Measurements from ENCODE around the gene NRARP. TPM values are rescaled to one million over a fixed set of nuclear protein-coding genes. Genes with fewer than 3 reads are reported as not detected.
A peak's percentile ranks its signal among the peaks of the same experiment; 100 is the strongest.

The NRARP gene
- total RNA-seq, 1 donor from 2014 or later = 20.7 TPM

DNA sequence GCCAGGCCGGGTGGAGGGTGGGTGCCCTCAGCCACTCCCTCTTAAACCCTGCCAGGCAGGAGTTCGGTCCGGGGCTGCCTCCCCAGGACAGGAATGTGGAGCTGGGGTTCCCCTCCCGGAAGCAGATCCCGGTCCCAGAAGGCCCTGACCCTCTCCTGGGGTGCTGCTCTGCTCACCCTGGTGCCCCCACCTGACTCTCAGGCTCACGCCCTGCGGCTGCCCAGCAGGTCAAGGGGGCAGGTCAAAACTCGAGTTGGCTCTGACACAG, 3.7 kb upstream of the NRARP start:
- Histone ChIP-seq H3K4me3 (no peak overlapping the region), H3K4me1 (peaks cover 51% of the 10 kb centered on the region), H3K9ac (no peak overlapping the region), H3K27me3 (peaks cover 16% of the 10 kb centered on the region), H4K20me1 (ENCODE audit: low read depth) (peaks cover 15% of the 10 kb centered on the region), H3F3A (ENCODE audit: low read depth) (peaks cover 32% of the 10 kb centered on the region), H2AFZ (replicated peaks) (no peak overlapping the region), H3K79me2 (ENCODE audit: low read depth) (peaks cover 6% of the 10 kb centered on the region), H3K36me3 (no peaks in the 10 kb centered on the region), H3K9me3 (ENCODE audit: low read depth) (no peaks in the 10 kb centered on the region), H3K4me2 (no peak overlapping the region), H3K27ac (no peak overlapping the region)
- DNase-seq (ENCODE audit: low spot score) = no peak
- H3K36me3 Mint-ChIP-seq = peaks cover 1% of the 10 kb centered on the region
- no peak overlapping the region for H3K27ac Mint-ChIP-seq
- no peak overlapping the region for H3K4me3 Mint-ChIP-seq
- H3K4me1 Mint-ChIP-seq = peaks cover 38% of the 10 kb centered on the region
- TF ChIP-seq EZH2 (IDR thresholded peaks at IDR 0.05) (no peak), EZH2phosphoT487 (IDR thresholded peaks at IDR 0.05) (no peak), CTCF (IDR thresholded peaks at IDR 0.05) (no peak)
- H3K9me3 Mint-ChIP-seq = no peaks in the 10 kb centered on the region
- peaks cover 3% of the 10 kb centered on the region for H3K27me3 Mint-ChIP-seq (ENCODE audit: insufficient read depth, low read depth)

DNA sequence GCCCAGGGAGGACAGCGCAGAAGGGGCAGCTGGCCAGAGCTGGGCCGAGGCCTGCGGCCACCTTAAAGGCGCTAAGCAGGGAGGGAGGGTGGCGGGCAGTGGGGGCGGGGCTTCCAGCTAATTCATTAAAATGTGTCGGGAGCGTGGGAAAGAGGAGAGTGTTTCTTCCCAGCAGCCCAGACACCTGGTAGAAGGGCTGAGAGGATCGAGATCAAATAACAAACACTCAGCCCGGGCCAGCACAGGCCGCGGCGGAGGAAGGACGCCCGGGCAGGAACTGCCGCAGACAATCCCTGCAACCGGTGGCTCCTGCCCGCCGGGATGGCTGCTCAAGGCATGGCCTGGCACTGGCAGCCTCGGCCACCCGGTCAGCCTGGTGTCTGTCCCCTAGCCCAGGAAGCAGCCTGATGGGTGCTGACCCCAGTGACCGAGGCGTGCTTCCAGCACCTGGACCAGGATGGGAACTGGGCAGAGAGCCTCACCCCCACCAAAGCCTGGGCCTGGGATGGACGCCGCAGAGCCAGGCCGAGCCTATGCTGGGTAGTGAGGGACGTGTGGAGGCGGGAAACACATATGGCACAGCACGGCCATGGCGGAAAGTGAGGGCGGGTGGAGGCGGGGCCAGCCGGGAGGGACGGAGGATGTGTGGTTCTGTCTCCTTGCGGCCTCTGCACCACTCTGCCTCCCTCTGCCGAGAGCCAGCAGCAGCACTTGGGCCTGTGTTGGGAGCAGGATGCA, 3.2 kb upstream of the NRARP start:
- Histone ChIP-seq H3K9ac (no peak overlapping the region), H3K27me3 (peaks cover 16% of the 10 kb centered on the region), H3K4me3 (no peak overlapping the region), H3K4me2 (peak overlapping the region; percentile 45), H3F3A (ENCODE audit: low read depth) (peaks cover 37% of the 10 kb centered on the region), H3K79me2 (ENCODE audit: low read depth) (peaks cover 11% of the 10 kb centered on the region), H3K4me1 (peaks cover 52% of the 10 kb centered on the region), H3K36me3 (no peaks in the 10 kb centered on the region), H2AFZ (replicated peaks) (no peak overlapping the region), H3K9me3 (ENCODE audit: low read depth) (no peaks in the 10 kb centered on the region), H3K27ac (peak overlapping the region; percentile 86), H4K20me1 (ENCODE audit: low read depth) (peaks cover 20% of the 10 kb centered on the region)
- Mint-ChIP-seq H3K27me3 (ENCODE audit: insufficient read depth, low read depth) (peaks cover 4% of the 10 kb centered on the region), H3K36me3 (peaks cover 1% of the 10 kb centered on the region), H3K27ac (no peak overlapping the region), H3K4me1 (peaks cover 39% of the 10 kb centered on the region), H3K9me3 (no peaks in the 10 kb centered on the region), H3K4me3 (peak overlapping the region; percentile 55)
- peak; percentile 90 for DNase-seq (ENCODE audit: low spot score)
- TF ChIP-seq CTCF (IDR thresholded peaks at IDR 0.05) (no peak), EZH2 (IDR thresholded peaks at IDR 0.05) (no peak), EZH2phosphoT487 (IDR thresholded peaks at IDR 0.05) (no peak)

GRCh38 chr9:137304383-137305059, 2.5 kb upstream of the NRARP start:
- no peak overlapping the region for H3K9ac ChIP-seq
- H3K27me3 Mint-ChIP-seq (ENCODE audit: insufficient read depth, low read depth) = peaks cover 6% of the 10 kb centered on the region
- no peak overlapping the region for H3K4me3 ChIP-seq

More at GRCh38 chr9:137304383-137305059, 2.5 kb upstream of the NRARP start:
- TF ChIP-seq CTCF (IDR thresholded peaks at IDR 0.05) (no peak), EZH2phosphoT487 (IDR thresholded peaks at IDR 0.05) (no peak), EZH2 (IDR thresholded peaks at IDR 0.05) (no peak)
- Mint-ChIP-seq H3K27ac (no peak overlapping the region), H3K4me1 (peaks cover 44% of the 10 kb centered on the region), H3K9me3 (no peaks in the 10 kb centered on the region), H3K4me3 (no peak overlapping the region), H3K36me3 (peaks cover 3% of the 10 kb centered on the region)
- Histone ChIP-seq H4K20me1 (ENCODE audit: low read depth) (peaks cover 27% of the 10 kb centered on the region), H3K9me3 (ENCODE audit: low read depth) (no peaks in the 10 kb centered on the region), H3K36me3 (no peaks in the 10 kb centered on the region), H3K27me3 (peaks cover 16% of the 10 kb centered on the region), H3F3A (ENCODE audit: low read depth) (peaks cover 44% of the 10 kb centered on the region), H3K27ac (peak overlapping the region; percentile 56), H3K79me2 (ENCODE audit: low read depth) (peaks cover 18% of the 10 kb centered on the region), H2AFZ (replicated peaks) (no peak overlapping the region), H3K4me1 (peaks cover 59% of the 10 kb centered on the region), H3K4me2 (peak overlapping the region; percentile 45)
- peak; percentile 27 for DNase-seq (ENCODE audit: low spot score)

Data from neural progenitor cell (in vitro differentiated cells).